GM18508 (cell line): ENCODE measurements around the gene AUTS2.
"Not testable (repeated sequence)": the region's sequence is repeated elsewhere in the genome, so short reads cannot be mapped to it uniquely, and the experiment has no call there.

Experiments
- ATAC-seq: cut with Tn5 transposase; IDR thresholded peaks from one replicate; pipeline ENCODE4 v1.9.1; 2021; ENCODE audit warnings: moderate number of reproducible peaks; ENCODE audit not compliant: insufficient read depth, unreplicated experiment

The AUTS2 gene

DNA sequence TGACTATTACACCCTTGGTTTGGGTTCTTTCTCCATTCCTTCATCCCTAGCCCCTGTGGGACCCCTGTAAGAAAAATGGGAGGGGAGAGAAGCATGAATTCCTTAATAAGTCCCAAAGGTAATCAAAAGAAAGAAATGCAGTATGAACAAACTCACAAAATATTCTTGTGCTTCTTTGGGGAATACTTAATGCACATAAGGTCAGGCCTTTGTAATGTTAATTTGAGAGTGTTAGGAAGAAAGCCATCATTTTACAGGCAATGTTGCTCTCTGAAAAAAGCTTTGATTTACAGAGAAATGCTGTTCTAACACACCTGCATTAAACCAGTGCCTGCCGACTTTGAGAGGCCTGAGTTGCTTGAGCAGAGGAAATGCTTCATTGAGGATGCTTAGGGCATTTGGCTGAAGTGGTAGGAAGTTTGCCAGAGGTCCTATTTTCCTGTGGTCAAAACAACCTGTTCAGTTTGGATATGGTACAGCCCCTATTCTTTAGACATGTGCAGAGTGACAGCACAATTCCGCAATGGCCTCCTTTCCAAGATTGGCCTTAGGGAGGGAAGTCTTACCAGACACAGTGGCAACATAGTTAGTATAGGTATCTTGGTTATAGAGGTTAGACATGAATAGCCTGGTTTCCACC, 643.4 kb downstream of the AUTS2 start:
- no peak for ATAC-seq

GRCh38 chr7:70242826-70243225, 644.6 kb downstream of the AUTS2 start:
- no peak for ATAC-seq

DNA sequence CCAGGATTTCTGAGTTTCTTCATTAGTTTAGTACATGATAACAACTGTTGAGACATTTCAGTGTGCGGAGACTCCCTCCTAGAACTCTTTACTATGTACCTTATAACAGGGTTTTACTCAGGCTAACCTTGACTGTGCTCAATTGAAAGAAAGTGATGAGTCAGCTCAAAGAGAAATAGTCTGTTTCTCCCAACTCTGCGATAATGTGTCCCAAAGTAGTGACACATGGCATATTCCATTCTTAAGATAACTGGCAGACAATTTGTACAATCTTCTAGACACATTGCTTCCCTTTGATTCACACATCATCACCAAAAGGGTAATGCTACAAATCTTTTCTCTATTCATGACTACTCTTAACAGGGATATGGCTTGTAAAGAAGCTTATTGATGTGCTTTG, 645.2 kb downstream of the AUTS2 start:
- ATAC-seq, result no peak

GRCh38 chr7:70257921-70258320, 659.6 kb downstream of the AUTS2 start:
- no peak for ATAC-seq

DNA sequence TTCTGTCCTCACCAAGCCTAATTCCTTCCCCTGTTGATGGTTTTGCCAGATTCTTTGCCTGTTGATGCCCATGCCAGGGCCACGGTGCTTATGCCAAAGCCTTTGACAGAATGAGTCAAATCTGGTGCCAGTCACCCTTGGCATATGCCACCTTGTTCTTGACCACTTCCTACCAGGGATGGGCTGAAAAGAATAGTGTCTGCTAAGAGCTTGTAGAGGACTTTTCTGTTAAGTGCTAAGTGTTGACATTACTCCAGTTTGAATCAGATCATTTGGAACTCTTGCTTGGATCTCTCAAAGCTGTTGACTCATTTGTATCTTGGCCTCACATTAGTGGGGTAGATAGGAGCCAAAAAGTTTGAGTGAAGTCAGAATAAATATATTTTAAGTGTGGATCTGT, 661.2 kb downstream of the AUTS2 start:
- no peak for ATAC-seq

GRCh38 chr7:70263471-70264255, 665.4 kb downstream of the AUTS2 start:
- no peak for ATAC-seq

GRCh38 chr7:70266186-70266585, 667.9 kb downstream of the AUTS2 start:
- ATAC-seq, result no peak

GRCh38 chr7:70267381-70268120, 669.3 kb downstream of the AUTS2 start:
- ATAC-seq, result no peak

- ATAC-seq, result no peak
Measured at GRCh38 chr7:70268179-70268578, 669.9 kb downstream of the AUTS2 start.

DNA sequence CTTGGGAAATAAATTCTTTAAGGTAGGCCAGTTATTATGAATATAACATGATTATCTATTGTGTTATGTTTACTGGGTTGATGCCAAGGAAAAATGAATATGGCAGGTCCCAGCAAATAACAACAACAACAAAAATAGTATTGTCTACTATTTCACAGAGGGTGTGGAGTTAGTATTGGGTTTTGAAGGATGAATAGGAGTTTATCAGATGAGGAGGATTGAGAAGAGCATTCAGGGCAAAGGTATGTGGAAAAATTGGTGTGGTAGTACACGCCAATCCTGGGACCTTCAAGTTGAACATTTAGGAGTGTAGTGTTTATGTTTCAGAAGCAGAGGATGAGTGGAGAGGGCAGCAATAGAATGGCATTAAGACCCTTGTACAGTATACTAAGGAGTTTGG, 671.9 kb downstream of the AUTS2 start:
- no peak for ATAC-seq

DNA sequence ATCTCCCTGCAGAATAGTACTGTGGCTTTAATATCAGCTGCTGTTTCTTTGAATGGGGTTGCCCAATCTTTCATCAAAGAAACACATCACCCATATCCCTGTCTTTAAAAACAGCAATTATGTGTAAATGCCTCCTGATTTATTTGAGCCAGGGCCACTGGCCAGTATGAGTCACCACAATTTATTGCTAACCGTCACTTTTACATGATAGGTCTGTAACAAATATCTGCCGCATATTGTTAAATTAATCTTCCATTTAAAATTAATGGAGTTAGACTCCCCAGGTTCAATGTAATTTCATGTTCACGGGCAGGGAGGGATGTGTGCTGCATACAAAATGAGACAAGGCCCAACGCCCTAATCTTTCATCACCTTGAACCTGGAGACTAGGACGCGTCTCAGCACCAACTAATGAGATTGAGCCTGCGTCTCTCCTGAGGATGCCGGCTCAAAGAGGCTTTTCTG, 673.4 kb downstream of the AUTS2 start:
- ATAC-seq, result no peak

GRCh38 chr7:70275570-70275969, 677.3 kb downstream of the AUTS2 start:
- ATAC-seq, result not testable (repeated sequence)

GRCh38 chr7:70285187-70285586, 686.9 kb downstream of the AUTS2 start:
- ATAC-seq, result no peak

DNA sequence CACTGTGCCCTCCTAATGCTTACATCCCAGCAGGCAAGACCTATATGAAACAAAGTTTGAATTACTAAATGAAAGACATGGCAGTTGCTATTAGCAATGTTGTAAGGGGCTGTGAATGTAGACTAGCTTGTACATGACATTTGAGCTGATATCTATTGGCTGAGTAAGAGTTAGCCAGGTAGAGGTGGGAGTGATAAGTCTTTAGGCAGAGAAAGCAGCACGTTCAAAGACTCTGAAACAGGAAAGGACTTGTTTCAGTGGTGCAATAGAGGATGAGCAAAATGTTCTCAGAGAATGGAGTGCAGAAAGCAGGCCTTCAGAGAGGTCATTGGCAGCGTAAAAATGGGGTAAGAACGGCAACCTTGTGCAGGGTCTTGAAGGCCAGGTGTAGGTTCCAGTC, 687.6 kb downstream of the AUTS2 start:
- ATAC-seq, result no peak

DNA sequence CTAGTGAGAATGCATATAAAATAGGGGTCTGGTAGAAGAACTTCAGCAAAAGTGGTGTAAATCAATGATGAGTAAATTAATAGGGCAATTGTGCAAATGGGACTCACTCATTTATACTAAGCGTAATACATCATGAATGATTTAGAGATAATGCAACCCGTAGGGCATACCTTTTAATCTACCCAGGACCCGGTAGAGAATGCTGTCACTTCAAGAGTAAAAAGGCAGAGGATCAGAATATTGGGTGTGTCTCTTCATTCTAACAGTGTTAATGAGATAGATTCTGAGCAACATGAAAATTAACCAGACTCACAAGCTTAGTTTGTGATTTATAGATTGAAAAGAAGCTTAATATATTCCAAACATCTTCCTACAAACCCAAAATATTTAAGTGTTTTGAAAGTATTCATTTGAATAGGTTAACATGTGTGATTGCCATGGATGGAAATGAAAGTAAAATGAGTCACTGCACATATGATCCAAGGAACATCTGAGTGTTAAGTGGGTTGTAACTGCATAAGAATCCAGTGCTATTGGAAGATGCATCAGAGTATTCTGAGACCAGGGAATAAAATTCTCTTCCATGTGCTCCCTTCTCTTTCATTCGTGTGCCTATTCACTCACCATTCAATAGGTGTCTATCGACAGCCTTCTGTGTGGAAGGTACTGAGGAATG, 690.6 kb downstream of the AUTS2 start:
- ATAC-seq, result no peak

DNA sequence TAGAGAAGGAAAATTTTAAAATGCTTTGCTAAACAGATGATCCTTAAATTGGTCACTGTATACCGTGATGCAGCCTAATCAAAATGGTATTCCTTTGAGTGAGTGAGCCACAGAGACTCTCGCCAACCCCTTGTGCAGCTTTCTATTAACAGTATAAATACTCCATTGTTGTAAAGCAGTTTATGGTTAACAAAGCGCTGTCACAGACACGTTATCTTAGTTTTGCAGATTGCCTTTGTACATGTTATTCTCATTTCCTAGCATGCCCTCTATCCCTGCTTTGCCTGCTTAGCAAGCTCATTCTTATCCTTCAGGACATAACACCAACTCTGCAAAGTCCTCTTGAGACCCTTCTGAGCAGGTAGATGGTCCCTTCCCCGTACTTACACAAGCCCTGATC, 694.4 kb downstream of the AUTS2 start:
- ATAC-seq, result no peak

- ATAC-seq, result no peak
Measured at GRCh38 chr7:70294211-70294911, 696.1 kb downstream of the AUTS2 start.

GRCh38 chr7:70298780-70299471, 700.7 kb downstream of the AUTS2 start:
- no peak for ATAC-seq

GRCh38 chr7:70299472-70299807, 701.2 kb downstream of the AUTS2 start:
- no peak for ATAC-seq
